Activated CD8-positive, alpha-beta memory T cell treated with anti-CD3 and anti-CD28 coated beads for 36 hours (primary cell): ENCODE measurements around the gene AMDHD2. TPM values are rescaled to one million over a fixed set of nuclear protein-coding genes. Genes with fewer than 3 reads are reported as not detected.
"Not testable (repeated sequence)": the region's sequence is repeated elsewhere in the genome, so short reads cannot be mapped to it uniquely, and the experiment has no call there.

Source experiments
- CTCF ChIA-PET: fragments of 350-600 bp; sonication (Branson Sonifier 250); formaldehyde crosslinking; loops from one replicate; lab custom pipeline; 2021; ENCODE audit warnings: antibody characterized with exemption; lab: Charles Lee
- POLR2A ChIA-PET: fragments of 350-600 bp; sonication (Branson Sonifier 250); formaldehyde crosslinking; loops from one replicate; lab custom pipeline; 2021; ENCODE audit warnings: antibody characterized with exemption; lab: Charles Lee
- total RNA-seq, 2 experiments: library from RNA; stranded (reverse); gene quantifications; one replicate each; pipeline ENCODE4 v1.2.3, GENCODE V29; 2021

AMDHD2 gene
- total RNA-seq, 2 experiments from 2014 or later: 37.8 to 42.3 TPM

DNA sequence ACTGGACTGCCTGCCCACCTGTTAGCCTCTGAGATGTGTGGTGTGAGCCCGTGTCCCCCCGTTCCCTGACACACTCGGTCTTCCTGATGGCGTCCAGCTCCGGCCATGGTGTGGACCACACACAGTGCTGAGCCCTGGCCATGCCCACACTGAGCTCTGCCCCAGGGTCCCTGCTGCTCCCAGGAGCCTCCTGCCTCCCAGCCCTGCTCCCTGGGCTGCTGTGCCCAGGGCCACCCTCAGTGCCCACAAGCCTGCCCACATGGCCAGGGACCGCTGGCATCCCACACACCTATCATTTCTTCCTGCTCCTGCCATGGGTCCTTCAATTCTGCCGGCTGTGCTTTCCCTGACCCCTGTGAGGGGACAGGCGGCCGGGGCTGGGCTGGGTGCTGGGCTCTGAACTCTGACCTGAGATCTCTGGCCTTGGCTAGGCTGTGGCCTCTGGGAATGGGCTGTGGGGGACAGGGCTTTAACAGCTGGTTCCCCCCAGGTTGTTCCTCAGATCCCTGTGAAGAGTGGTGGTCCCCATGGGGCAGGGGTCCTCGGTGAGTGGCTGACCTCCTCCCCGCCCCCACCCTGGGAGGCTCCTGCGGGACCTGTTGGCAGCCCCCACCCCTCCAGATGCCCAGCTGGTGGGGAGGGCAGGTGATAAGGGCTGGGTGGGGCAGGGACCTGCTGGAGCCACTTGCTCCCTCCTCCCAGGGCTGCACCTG is 7.1 kb downstream of the AMDHD2 start:
- ChIA-PET CTCF (no interaction called here), POLR2A (no interaction called here)

DNA sequence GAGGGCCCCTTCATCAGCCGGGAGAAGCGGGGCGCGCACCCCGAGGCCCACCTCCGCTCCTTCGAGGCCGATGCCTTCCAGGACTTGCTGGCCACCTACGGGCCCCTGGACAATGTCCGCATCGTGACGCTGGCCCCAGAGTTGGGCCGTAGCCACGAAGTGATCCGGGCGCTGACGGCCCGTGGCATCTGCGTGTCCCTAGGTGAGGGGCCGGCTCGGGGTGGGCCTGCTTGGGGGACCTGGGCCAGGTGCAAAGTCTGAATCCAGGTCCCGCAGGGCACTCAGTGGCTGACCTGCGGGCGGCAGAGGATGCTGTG is 7.6 kb downstream of the AMDHD2 start:
- POLR2A ChIA-PET: no interaction called here
- CTCF ChIA-PET: no interaction called here

DNA sequence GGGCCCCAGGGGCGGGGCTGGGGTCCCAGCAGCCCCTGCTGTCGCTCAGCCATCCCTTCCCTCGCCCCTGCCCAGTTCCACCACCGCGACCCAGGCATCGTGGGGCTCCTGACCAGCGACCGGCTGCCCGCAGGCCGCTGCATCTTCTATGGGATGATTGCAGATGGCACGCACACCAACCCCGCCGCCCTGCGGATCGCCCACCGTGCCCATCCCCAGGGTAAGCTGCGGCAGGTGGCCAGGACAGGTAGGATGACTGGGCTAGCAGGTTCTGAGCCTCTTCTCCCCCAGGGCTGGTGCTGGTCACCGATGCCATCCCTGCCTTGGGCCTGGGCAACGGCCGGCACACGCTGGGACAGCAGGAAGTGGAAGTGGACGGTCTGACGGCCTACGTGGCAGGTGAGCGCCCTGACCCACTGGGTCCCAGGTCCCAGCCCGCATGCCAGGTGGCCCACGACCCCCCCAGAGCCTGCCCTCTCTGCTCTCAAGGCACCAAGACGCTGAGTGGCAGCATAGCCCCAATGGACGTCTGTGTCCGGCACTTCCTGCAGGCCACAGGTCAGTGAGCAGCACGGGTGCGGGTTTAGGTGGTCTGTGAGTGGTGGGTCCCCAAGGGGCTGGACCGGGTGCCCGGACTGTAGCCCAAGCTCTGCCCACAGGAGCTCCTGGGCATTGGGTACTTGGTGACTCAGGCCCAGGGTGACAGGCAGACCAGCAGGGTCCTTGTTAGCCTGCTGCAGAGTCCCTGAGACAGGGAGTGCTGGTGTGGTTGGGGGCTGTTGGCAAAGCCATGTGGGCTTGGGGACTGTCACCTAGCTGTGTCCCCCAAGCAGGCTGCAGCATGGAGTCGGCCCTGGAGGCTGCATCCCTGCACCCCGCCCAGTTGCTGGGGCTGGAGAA is 8.2 kb downstream of the AMDHD2 start:
- CTCF ChIA-PET: no interaction called here
- POLR2A ChIA-PET: no interaction called here

DNA sequence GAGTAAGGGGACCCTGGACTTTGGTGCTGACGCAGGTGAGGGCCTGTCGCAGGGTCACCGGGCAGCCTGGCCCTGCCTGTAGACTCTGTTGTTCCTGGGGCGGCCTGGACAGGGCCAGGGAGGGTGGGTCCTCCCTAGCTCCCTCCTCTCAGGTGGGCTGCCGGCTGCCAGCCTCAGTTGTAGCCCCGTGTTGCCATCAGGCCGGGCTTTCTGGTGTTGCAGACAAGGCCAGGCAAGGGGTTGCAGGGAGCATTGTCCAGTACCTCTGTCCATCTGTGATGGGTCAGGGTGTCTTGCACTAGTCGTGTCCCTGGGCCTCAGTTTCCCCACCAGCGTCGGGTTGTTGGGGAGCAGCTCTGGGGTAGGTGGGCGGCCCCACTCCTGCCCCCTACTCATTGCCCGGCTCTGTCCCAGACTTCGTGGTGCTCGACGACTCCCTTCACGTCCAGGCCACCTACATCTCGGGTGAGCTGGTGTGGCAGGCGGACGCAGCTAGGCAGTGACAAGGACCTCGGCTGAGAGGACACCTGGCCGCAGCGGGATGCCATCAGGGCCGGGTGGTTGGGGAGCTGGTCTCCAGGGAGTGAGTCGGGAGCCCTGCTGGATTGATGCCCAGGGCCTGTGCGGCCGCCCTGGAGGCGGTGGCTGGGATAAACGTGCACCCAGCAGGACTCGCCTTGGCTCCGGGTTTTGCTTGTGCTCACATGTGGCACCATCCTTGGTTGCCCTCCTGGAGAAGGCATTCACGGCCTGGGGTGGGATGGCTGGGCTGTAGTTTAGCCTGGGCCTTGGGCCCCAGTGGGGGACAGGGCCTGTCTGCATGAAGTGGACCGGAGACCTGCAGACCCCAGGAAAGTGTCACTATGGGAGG is 9.1 kb downstream of the AMDHD2 start:
- POLR2A ChIA-PET: no interaction called here
- CTCF ChIA-PET: no interaction called here

DNA sequence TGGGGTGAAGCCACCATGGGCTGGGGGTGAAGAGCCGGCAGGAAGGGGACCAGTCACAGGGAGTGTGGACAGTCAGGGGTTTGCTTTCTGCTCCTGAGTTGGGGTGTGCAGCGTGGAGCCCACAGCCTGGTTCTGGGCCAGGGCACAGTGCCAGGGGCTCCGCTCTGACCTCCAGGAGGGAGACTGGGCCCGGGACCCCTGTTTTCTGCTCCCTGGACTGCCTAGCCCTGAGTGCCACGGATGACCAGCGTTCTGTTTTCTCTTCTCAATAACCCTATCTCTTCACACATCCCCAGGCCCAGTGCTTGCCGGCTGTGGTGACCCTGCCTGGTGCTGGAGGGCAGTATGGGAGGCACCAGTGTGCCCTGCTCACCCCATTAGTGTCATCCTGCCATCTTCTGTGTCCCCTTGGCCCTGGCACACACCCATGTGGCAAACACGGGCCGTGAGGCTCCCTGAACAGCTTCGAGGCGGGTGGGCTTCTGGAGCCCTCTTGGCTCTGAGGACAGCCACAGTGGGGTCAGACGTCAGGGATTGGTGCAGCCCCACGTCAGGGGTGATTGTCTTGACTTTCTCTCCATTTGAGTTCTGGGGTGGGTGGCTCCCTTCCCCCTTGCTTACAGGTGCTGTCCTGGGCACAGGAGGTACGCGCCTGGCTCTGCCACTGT is 9.9 kb downstream of the AMDHD2 start:
- ChIA-PET POLR2A (no interaction called here), CTCF (no interaction called here)

DNA sequence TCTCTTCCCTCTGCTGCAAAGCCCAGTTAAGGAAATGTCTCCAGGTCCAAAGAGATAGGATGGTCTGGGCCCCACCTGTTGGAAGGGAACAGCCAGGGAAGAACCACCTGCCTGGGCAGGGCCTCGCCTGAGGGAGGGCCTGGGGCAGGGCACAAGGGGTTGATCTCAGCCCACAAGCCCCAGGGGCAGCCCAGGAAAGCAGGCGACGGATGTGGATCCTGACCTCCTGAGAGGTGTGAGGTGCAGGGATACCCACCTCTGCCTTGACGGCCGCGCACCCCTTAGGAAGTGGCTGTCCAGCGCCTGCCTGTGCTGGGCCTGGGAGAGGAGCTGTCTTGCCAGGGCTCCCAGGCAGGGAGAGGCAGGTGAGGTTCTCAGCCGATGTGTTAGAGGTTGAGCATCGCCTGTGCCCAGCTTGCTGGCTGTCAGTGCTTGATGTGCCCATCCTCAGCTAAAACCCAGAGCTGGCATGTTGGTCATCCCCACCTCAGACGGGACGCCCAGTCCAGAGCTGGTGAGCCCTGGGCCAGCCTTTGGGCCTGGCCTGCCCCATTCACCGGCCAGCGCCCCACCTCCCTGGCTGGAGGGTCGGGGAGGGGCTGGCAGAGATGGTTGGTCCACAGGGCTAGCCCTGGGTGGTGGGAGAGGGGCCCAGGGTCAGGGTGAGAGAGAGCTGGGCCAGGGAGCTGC is 10.6 kb downstream of the AMDHD2 start:
- ChIA-PET POLR2A (interaction anchor here (0.6 to 1.2 kb wide), 6 partner anchors 9 to 1784 kb away, joined by 3 to 13 read pairs (median 4); partner anchors contain the start of gene AMDHD2), CTCF (interaction anchor here (0.8 to 1.0 kb wide), 2 partner anchors 10 to 30 kb away, joined by 3 to 5 read pairs; partner anchors contain the start of gene AMDHD2)

DNA sequence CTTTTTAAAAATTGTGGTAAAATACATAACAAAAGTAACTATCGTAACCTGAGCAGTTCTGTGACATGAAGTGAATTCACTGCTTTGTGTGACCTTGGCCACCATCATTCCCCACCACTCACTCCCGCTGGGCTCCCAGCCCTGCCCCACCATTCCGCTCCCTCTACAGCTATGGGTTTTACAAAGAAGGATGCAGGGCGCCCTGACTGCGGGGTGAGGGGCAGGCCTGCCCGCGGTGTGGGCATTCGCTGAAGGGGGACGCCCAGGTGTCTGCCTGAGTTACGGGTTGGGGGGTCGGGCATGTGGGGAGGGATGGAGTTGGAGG is 11.2 kb downstream of the AMDHD2 start, which contains the start of gene CEMP1:
CEMP1 (minus strand) TSS at position 38 of the 325 bp plus-strand sequence. CDS start 335 bp downstream, outside the sequence.
- ChIA-PET CTCF (interaction anchor here (0.8 to 1.0 kb wide), 2 partner anchors 11 to 30 kb away, joined by 3 to 5 read pairs; partner anchors contain the start of gene AMDHD2), POLR2A (interaction anchor here (0.6 to 1.2 kb wide), 6 partner anchors 10 to 1784 kb away, joined by 3 to 13 read pairs (median 4); partner anchors contain the start of gene AMDHD2)

DNA sequence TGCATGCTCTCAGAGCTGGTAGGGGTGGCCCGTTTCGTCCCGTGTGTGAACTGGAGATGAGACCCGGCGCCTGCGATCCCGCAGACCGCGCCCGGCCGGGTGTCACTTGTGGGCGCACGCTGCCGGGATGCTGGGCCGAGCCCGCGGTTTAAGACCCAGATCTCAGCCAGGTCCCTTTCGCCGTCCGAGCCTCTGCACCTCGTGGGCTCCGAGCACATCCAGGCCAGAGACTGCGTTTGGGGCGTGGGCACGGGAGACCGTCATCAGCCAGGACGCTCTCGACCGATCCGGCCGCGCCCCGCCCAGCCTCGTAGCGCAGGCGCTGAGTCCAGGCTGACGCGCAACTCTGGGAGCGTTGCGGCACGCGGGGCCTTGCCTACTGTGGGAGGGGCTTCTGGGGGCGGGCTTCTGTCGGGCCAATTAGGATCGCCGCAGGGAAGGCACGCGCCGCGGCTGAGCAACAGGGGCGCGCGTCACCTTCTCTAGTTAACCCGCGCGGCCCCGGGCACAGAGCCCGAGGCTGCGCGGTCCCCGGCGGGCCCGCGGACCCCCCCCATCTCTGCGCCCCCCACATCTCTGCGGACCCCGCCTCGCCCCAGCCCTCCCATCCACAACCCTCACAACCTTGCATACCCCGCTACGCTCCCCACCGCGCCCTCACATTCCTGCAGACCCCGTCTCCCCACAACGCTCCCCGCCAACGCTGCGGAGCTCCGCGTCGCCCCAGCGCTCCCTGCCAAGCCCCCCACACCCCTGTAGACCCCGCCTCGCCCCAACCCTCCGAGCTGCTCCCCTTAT is 11.7 kb downstream of the AMDHD2 start:
- CTCF ChIA-PET: interaction anchor here (0.8 to 1.3 kb wide), 4 partner anchors 11 to 336 kb away, joined by 3 to 5 read pairs (median 4); partner anchors contain the start of gene AMDHD2

DNA sequence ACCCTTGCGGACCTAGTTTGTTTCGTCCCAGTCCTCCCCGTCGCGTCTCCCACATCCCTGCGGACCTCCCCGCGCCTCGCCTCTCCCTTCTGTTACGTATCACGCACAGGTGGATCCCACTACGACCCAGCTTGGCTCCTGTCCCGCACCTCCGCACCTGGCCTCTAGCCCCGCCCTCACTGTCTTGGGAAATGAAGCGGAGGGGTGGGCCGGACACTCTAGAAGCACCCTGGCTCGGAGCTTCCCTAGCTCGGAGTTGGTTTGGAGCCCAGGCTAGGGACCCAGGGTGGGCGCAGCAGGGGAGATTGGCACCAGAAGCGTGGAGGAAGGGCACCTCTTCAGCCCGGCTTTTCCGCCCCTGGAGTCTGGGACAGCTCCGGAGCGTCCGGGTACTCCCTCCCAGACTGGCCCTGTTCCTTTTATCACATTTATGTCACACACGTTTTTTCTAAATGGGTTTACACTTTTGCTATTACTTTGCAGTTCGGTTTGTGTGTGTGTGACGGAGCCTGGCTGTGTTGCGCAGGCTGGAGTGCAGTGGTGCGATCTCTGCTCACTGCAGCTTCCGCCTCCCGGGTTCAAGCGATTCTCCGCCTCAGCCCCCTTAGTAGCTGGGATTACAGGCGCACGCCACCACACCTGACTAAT is 12.4 kb downstream of the AMDHD2 start:
- POLR2A ChIA-PET: interaction anchor here (0.6 to 1.7 kb wide), 4 partner anchors 7 to 18 kb away, joined by 4 to 23 read pairs (median 8); partner anchors contain the start of genes AMDHD2 and ATP6V0C
- CTCF ChIA-PET: interaction anchor here (1.0 to 1.3 kb wide), 2 partner anchors 18 to 335 kb away, joined by 3 to 4 read pairs; no protein-coding TSS in a partner anchor

More for the DNA sequence above, 11.7 kb downstream of the AMDHD2 start:
- POLR2A ChIA-PET: interaction anchor here (0.7 to 1.7 kb wide), 6 partner anchors 11 to 325 kb away, joined by 3 to 23 read pairs (median 6); partner anchors contain the start of genes AMDHD2 and ATP6V0C

DNA sequence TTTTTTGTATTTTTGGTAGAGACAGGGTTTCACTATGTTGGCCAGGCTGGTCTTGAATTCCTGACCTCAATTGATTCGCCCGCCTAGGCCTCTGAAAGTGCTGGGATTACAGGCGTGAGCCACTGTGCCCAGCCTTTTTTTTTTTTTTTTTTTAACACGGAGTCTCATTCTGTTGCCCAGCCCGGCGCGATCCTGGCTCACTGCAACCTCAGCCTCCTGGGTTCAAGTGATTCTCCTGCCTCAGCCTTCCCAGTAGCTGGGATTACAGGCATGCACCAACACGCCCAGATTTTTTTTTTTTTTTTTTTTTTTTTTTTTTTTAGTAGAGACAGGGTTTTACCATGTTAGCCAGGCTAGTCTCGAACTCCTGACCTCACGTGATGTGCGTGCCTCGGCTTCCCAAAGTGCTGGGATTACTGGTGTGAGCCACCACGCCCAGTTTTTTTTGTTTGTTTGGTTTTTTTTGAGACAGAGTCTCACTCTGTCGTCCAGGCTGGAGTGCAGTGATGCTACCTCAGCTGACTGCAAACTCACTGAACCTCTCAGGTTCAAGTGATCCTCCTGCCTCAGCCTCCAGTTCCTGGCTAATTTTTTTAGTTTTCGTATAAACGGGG is 13.1 kb downstream of the AMDHD2 start:
- CTCF ChIA-PET: interaction anchor here (1.0 to 1.3 kb wide), 2 partner anchors 19 to 335 kb away, joined by 3 to 4 read pairs; no protein-coding TSS in a partner anchor
- POLR2A ChIA-PET: interaction anchor here (0.6 to 1.7 kb wide), 4 partner anchors 8 to 602 kb away, joined by 5 to 23 read pairs (median 8); partner anchors contain the start of genes AMDHD2 and ATP6V0C

DNA sequence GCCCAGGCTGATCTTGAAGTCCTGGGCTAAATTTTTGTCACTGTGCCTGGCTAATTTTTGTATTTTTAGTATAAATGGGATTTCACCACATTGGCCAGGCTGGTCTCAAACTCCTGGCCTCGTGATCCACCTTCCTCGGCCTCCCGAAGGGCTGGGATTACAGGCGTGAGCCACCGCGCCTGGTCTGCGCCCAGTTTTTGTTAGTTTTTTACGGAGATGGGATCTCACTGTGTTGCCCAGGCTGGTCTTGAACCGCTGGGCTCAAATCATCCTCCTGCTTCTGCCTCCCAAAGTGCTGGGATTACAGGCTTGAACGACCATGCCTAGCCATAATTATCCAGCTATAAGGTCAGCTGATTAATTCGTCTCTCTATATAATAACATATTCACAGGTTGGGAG is 13.7 kb downstream of the AMDHD2 start:
- POLR2A ChIA-PET: no interaction called here

DNA sequence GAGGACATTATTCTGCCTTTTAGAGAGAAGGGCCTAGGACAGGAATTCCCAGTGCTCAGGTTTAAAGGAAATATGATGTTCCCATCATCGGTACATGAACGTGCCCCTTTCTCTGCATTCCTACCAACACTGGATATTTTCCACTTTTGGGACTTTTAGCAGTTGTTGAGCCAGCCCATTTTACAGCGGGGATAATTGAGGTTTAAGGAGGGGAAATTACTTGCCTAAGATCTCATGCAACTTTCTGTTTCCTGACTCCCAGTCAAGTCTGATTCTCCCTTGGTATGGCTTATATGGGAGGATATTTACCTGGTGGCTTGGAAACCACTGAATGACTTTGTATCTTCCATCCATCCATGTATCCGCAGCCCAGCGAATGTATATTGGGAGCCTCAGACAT is 14.2 kb downstream of the AMDHD2 start:
- CTCF ChIA-PET, POLR2A ChIA-PET: not testable (repeated sequence)

More for the DNA sequence above, 13.7 kb downstream of the AMDHD2 start:
- CTCF ChIA-PET: no interaction called here

DNA sequence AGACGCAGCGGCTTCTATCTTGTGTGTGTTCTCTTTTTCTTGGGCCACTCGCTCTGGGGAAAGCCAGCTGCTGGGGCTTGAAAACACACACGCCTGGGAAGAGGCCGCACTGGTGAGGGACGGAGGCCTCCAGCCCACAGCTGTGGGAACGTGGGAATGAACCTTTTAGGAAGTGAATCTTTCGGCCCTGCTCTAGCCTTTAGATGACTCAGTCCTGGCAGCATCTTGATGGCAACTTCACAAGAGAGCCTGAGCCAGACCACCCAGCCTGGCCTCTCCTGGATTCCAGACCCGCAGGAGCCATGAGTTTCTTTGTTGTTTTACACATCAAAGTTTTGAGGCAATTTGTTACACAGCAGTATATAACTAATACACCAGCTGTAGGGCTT is 15.4 kb downstream of the AMDHD2 start:
- CTCF ChIA-PET: no interaction called here
- POLR2A ChIA-PET: interaction anchor here (1.1 kb wide), 1 partner anchor 10 kb away, joined by 6 read pairs; no protein-coding TSS in a partner anchor

DNA sequence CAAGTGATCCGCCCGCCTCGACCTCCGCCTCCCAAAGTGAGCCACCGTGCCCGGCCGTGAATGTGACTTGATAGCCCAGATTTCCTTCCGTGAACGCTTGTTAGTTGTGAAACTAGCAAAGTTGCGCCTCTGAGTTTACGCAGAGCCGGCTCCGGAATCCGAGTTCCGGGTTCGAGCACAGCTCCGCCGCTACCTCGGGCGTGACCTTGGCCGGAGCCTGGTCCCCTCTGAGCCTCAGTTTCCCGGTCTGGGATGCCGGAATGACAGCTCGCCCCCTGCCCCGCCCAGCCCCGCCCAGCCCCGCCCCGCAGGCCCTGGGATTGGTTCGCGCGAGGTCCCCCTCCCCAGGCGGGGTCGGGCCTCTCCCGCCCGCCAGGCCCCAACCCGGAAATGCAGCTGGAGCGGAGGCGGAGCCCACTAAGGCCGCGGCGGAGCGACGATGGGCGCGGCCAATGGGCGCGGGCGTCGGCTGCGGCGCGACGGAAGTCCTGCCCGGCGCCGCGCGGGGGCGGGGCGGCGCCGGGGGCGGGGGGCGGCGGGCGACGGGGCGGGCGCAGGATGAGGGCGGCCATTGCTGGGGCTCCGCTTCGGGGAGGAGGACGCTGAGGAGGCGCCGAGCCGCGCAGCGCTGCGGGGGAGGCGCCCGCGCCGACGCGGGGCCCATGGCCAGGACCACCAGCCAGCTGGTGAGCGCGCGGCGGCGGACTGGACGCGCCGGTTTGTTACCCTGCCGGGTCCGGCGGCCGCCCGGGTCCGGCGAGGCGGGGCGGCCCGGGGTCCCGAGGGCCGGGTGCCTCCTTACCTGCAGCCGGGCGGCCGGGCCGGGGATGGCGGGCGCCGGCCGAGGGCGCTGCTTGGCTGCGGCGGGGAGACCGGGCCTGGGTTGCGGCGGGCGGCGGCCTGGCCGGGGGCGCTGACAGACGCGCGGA is 17.5 kb downstream of the AMDHD2 start, which contains the start of gene PDPK1:
PDPK1 (plus strand) TSS at position 571 of the 929 bp plus-strand sequence; CDS start at position 663, 92 bp downstream.
- ChIA-PET POLR2A (interaction anchor here (1.5 kb wide), 1 partner anchor 17 kb away, joined by 7 read pairs; the partner anchor contains the start of gene AMDHD2), CTCF (no interaction called here)
